GF-D8 (cell line): ENCODE measurements around the gene ALDH9A1.
"Not testable (repeated sequence)": the region's sequence is repeated elsewhere in the genome, so short reads cannot be mapped to it uniquely, and the experiment has no call there.

Experiments
- DNase-seq: peaks from one replicate; lab custom pipeline; 2025; lab: John Stamatoyannopoulos, UW

Gene ALDH9A1

GRCh38 chr1:165697881-165698760 is at the start of gene ALDH9A1:
Gene ALDH9A1, minus strand, starts transcription at chr1:165698562. Its CDS starts 4 bp downstream, at chr1:165698558.
- peak; percentile 81 for DNase-seq

GRCh38 chr1:165747632-165748447 is 49.5 kb upstream of the ALDH9A1 start:
- DNase-seq, result no peak

DNA sequence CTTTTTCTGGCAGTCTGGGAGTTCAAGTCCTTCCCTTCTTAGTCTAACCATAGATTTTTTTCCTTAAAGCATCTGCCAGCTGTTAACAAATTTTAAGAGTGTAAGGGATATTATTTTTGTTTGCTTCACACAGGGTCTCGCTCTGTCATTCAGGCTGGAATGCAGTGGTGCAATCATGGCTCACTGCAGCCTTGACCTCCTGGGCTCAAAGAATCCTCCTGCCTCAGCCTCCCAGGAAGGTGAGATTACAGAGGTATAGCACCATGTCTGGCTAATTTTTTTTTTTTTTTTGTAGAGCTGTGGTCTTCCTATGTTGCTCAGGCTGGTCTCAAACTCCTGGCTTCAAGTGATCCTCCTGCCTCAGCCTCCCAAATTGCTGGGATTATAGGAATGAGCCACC is 46.6 kb upstream of the ALDH9A1 start:
- not testable (repeated sequence) for DNase-seq

DNA sequence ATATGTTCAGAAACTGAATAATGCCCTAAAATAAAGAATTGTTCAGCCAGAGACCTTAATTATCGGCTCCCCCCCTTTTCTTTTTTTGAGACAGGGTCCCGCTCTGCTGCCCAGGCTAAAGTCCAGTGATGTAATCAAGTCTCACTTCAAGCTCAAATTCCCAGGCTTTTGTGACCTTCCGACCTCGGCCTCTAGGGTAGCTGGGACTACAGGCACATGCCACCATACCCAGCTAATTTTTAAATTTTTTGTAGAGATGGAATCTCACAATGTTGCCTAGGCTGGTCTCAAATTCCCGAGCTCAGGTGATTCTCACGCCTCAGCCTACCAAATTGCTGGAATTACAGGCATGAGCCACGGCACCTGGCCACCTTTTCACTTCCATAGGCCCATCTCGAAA is 43.8 kb upstream of the ALDH9A1 start:
- DNase-seq, result no peak

GRCh38 chr1:165738794-165739193 is 40.4 kb upstream of the ALDH9A1 start:
- no peak for DNase-seq

DNA sequence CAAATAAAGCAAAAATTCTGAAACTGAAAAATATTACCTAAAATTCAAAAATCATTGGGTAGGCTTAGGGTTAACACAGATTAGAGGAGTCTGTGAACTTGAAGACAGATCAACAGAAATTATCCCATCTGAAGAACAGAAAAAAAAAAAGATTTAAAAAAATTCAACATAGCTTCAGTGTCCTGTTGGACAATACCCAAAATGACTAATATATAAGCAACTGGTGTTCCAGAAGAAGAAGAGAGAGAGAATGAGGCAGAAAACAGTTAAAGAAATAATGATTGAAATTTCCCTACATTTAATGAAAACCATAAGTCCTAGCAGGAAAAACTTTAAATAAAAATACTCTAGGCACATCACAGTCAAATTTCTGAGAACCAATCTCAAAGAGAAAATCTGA is 38.8 kb upstream of the ALDH9A1 start:
- DNase-seq, result no peak

GRCh38 chr1:165734906-165735305 is 36.5 kb upstream of the ALDH9A1 start:
- no peak for DNase-seq

DNA sequence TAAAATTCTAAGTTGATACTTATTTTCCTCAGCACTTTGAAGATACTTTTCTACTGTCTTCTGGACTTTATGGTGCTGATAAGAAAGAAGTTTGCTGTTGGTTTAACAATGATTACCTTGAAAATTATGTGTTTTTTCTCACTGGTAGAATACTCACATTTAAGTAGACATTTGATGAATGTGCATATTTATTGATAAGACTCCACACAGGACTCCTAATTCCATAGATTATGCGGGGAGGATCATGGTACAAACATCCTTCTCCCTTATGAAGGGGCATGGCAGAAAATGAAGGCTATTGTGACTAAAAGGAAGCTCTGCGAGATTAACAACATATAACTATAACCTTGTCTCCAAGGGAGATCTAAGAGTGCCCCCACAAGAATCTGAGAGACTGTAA is 28.5 kb upstream of the ALDH9A1 start:
- DNase-seq, result no peak

GRCh38 chr1:165726169-165726568 is 27.8 kb upstream of the ALDH9A1 start:
- no peak for DNase-seq

GRCh38 chr1:165717918-165718515 is 19.7 kb upstream of the ALDH9A1 start:
- peak; percentile 41 for DNase-seq

DNA sequence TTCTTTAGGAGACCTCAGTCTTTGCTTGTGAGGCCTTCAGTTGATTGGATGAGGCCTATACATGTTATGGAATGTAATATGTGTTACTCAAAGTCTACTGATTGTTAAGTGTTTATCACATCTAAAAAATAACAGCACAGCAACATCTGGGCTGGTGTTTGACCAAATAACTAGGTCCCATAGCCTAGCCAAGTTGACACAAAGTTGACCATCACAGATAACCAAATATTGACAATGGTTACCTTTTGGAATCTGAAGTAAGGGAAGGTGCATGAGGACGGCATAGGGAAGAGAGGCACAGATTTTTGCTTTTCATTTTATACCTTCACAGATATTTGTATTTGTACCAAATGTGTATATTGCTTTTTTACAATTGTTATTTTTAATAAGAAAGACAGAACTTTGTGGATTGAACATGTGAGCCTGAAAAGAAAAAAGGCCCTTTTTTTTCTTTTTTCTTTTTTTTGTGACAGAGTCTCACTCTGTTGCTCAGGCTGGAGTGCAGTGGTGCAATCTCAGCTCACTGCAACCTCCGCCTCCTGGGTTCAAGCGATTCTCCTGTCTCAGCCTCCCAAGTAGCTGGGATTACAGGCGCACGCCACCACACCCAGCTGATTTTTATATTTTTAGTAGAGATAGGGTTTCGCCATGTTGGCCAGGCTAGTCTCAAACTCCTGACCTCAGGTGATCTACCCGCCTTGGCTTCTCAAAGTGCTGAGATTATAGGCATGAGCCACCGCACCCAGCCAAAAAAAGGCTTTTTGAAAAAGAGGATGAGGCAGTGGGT is 18.1 kb upstream of the ALDH9A1 start:
- DNase-seq, result not testable (repeated sequence)

DNA sequence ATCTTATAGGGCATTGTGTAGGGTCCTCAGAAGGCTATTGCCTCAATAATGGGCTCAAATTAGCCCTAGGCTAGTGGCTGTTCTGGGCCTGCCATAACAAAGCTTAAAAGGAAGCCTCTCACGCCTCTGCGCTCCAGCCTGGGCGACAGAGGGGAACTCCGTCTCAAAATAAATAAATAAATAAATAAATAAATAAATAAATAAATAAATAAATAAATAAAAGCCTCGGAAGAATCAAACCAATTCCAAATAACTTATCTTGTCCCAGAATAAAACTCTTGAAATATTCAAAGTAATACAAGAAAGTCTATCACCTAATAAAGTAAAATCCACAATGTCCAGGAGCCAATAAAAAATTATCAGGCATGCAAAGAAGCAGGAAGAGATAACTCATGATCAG is 14.4 kb upstream of the ALDH9A1 start:
- DNase-seq, result no peak

GRCh38 chr1:165707984-165708706 is 9.8 kb upstream of the ALDH9A1 start:
- no peak for DNase-seq

DNA sequence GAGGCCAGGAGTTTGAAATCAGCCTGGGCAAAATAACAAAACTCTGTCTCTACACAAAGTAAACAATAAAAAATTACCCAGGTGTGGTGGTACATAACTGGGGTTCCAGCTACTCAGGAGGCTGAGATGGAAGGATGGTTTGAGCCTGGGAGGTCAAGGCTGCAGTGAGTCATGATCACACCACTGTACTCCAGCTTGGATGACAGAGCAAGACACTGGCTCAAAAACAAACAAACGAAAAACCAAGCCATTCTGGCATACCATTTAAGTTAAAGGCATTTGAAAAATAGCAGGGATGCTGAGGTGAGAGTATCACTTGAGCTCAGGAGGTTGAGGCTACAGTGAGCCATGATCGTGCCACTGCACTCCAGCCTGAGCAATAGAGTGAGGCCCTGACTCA is 5.3 kb upstream of the ALDH9A1 start:
- DNase-seq, result no peak

DNA sequence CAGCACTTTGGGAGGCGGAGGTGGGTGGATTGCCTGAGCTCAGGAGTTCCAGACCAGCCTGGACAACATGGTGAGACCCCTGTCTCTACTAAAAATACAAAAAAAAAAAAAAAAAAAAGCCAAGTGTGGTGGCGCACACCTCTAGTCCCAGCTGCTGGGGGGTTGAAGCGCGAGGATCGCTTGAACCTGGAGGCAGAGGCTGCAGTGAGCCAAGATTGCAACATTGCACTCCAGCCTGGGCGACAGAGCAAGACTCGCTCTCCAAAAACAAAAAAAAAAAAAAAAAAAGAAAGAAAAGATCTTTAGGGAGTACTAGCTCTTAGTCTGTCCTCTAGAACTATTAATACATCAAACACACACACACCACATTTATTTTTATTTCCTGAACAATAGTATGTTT is 3.6 kb upstream of the ALDH9A1 start:
- not testable (repeated sequence) for DNase-seq

- no peak for DNase-seq
Measured at GRCh38 chr1:165699577-165699976, 1.2 kb upstream of the ALDH9A1 start.

DNA sequence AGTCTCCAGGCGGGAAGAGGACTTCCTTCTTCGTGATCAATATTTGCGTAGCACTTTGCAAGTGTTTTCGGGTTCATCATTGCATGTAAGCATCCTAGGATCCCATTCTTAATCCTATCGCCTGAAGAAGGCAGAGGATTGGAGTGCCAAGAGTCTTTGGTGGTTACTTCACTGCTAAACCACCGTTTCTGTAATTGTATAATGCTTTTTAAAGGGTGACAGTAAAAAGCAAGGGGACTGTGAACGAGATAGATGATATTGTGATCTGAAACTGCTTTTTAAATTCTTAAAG is 345 bp upstream of the ALDH9A1 start:
- no peak for DNase-seq

- no peak for DNase-seq
Measured at GRCh38 chr1:165697491-165697880, 876 bp downstream of the ALDH9A1 start.

- peak; percentile 8 for DNase-seq
Measured at GRCh38 chr1:165696625-165697100, 1.7 kb downstream of the ALDH9A1 start.

DNA sequence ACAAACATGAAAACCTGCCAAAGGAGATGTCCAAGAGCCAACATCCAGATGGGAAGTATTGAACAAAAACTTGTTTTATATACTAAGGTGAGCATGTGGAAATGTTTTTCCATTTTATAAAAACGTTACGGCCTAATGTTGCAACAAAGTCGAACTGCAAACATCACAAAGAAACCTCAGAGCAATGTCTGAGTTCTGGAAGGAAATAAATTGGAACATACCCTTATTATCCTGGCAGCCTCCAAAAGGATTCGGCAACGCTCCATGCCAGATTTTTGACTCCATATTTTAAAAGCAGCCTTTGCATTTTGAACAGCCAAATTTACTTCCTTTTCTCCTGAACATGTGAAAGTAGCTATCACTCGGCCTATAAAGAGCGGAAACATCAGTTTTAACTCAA is 3.3 kb downstream of the ALDH9A1 start:
- no peak for DNase-seq

GRCh38 chr1:165688046-165688445 is 10.3 kb downstream of the ALDH9A1 start:
- DNase-seq, result no peak
